Chondrocyte (in vitro differentiated cells): Measurements from ENCODE around the gene LRP6. TPM values are rescaled to one million over a fixed set of nuclear protein-coding genes. Genes with fewer than 3 reads are reported as not detected.

Experiments used
- DNase-seq: peaks from one replicate; pipeline ENCODE4 v3.0.0; 2021; ENCODE audit warnings: mixed read lengths, low spot score
- H3K27ac Mint-ChIP-seq: one replicate; pipeline ENCODE4 v1.8.0; 2021; ENCODE audit warnings: mild to moderate bottlenecking, moderate library complexity, mixed read lengths; ENCODE audit not compliant: unreplicated experiment
- H3K27me3 Mint-ChIP-seq: 2 replicates; pipeline ENCODE4 v1.8.0; 2021; ENCODE audit warnings: low read depth, mixed read lengths
- H3K36me3 Mint-ChIP-seq: 2 replicates; pipeline ENCODE4 v1.8.0; 2021; ENCODE audit warnings: low read depth, mixed read lengths
- H3K4me1 Mint-ChIP-seq: 2 replicates; pipeline ENCODE4 v1.8.0; 2021; ENCODE audit warnings: low read depth, mild to moderate bottlenecking, mixed read lengths
- H3K4me3 Mint-ChIP-seq: one replicate; pipeline ENCODE4 v1.8.0; 2021; ENCODE audit warnings: mild to moderate bottlenecking, moderate library complexity, mixed read lengths; ENCODE audit not compliant: unreplicated experiment
- H3K9me3 Mint-ChIP-seq: 2 replicates; pipeline ENCODE4 v1.8.0; 2021; ENCODE audit warnings: low read depth, mixed read lengths
- CTCF ChIP-seq: fragments of 200-600 bp; sonication (generic); IDR thresholded peaks from 2 replicates; pipeline ENCODE4 v1.5.0; 2021; ENCODE audit warnings: antibody characterized with exemption, mild to moderate bottlenecking, moderate library complexity
- total RNA-seq: library from RNA; stranded (reverse); gene quantifications from 3 replicates; pipeline ENCODE4 v1.2.1, GENCODE V29; 2021

Gene LRP6
- total RNA-seq, 1 donor from 2014 or later, result 41.4 TPM

GRCh38 chr12:12197128-12197527, 69.7 kb downstream of the LRP6 start:
- Mint-ChIP-seq H3K27me3 (no peaks in the 10 kb centered on the region), H3K4me1 (peaks cover 11% of the 10 kb centered on the region), H3K9me3 (peaks cover 24% of the 10 kb centered on the region), H3K4me3 (no peak overlapping the region), H3K36me3 (peaks cover 29% of the 10 kb centered on the region), H3K27ac (no peak overlapping the region)
- no peak for DNase-seq
- TF ChIP-seq CTCF, result no peak

- Mint-ChIP-seq H3K9me3 (peaks cover 24% of the 10 kb centered on the region), H3K36me3 (peaks cover 26% of the 10 kb centered on the region), H3K27ac (no peak overlapping the region), H3K27me3 (no peaks in the 10 kb centered on the region), H3K4me3 (no peak overlapping the region), H3K4me1 (peaks cover 18% of the 10 kb centered on the region)
- no peak for TF ChIP-seq CTCF
- DNase-seq, result no peak
Measured at GRCh38 chr12:12195516-12195915, 71.3 kb downstream of the LRP6 start.

- H3K36me3 Mint-ChIP-seq, result peaks cover 21% of the 10 kb centered on the region
- peaks cover 24% of the 10 kb centered on the region for H3K9me3 Mint-ChIP-seq
- H3K27me3 Mint-ChIP-seq, result no peaks in the 10 kb centered on the region
- no peak for TF ChIP-seq CTCF
- DNase-seq, result no peak
- H3K4me3 Mint-ChIP-seq, result no peak overlapping the region
- H3K27ac Mint-ChIP-seq, result no peak overlapping the region
- peaks cover 21% of the 10 kb centered on the region for H3K4me1 Mint-ChIP-seq
Measured at GRCh38 chr12:12195081-12195480, 71.8 kb downstream of the LRP6 start.

GRCh38 chr12:12194206-12194605, 72.6 kb downstream of the LRP6 start:
- peaks cover 24% of the 10 kb centered on the region for H3K9me3 Mint-ChIP-seq
- H3K27ac Mint-ChIP-seq, result no peak overlapping the region
- H3K36me3 Mint-ChIP-seq, result peaks cover 18% of the 10 kb centered on the region
- peaks cover 21% of the 10 kb centered on the region for H3K4me1 Mint-ChIP-seq
- H3K4me3 Mint-ChIP-seq, result no peak overlapping the region
- no peak for TF ChIP-seq CTCF
- no peaks in the 10 kb centered on the region for H3K27me3 Mint-ChIP-seq
- DNase-seq, result no peak

GRCh38 chr12:12191008-12191407, 75.8 kb downstream of the LRP6 start:
- no peak for DNase-seq
- H3K27me3 Mint-ChIP-seq, result no peaks in the 10 kb centered on the region
- peaks cover 33% of the 10 kb centered on the region for H3K4me1 Mint-ChIP-seq
- no peak for TF ChIP-seq CTCF
- H3K9me3 Mint-ChIP-seq, result peaks cover 6% of the 10 kb centered on the region
- H3K4me3 Mint-ChIP-seq, result no peak overlapping the region
- peaks cover 4% of the 10 kb centered on the region for H3K36me3 Mint-ChIP-seq
- H3K27ac Mint-ChIP-seq, result no peak overlapping the region
